C1 segment of cervical spinal cord (tissue), 14 donors: Measurements from ENCODE around the gene TOMT.

Experiments used
- DNase-seq, 14 donors: peaks; one replicate each; lab custom pipeline; 2025; lab: John Stamatoyannopoulos, UW

The TOMT gene

GRCh38 chr11:72105888-72106287 lies at the start of gene TOMT:
Gene TOMT, plus strand, starts transcription at chr11:72105924. Its CDS starts 28 bp downstream, at chr11:72105952.
- no peak for DNase-seq

GRCh38 chr11:72058416-72059034 lies 47.2 kb upstream of the TOMT start:
- DNase-seq: no peak

- DNase-seq: no peak
Measured at GRCh38 chr11:72061739-72062396, 43.9 kb upstream of the TOMT start.

GRCh38 chr11:72066855-72067254 lies 38.9 kb upstream of the TOMT start:
- no peak for DNase-seq

GRCh38 chr11:72067266-72067665 lies 38.5 kb upstream of the TOMT start:
- no peak for DNase-seq

- DNase-seq: no peak
Measured at GRCh38 chr11:72067676-72068075, 38.0 kb upstream of the TOMT start.

GRCh38 chr11:72069200-72069599 lies 36.5 kb upstream of the TOMT start:
- no peak for DNase-seq

GRCh38 chr11:72069787-72070251 lies 35.9 kb upstream of the TOMT start:
- peak in 9 of 14 donors; percentile 12 to 79 (median 40) for DNase-seq

- no peak for DNase-seq
Measured at GRCh38 chr11:72070491-72070890, 35.2 kb upstream of the TOMT start.

- DNase-seq: no peak
Measured at GRCh38 chr11:72072348-72072747, 33.4 kb upstream of the TOMT start.

- DNase-seq: peak in 1 of 14 donors; percentile 17
Measured at GRCh38 chr11:72075109-72075508, 30.6 kb upstream of the TOMT start.

- no peak for DNase-seq
Measured at GRCh38 chr11:72075756-72076155, 30.0 kb upstream of the TOMT start.

- no peak for DNase-seq
Measured at GRCh38 chr11:72078477-72078876, 27.2 kb upstream of the TOMT start.

GRCh38 chr11:72079819-72080325 lies 25.9 kb upstream of the TOMT start:
- peak in 1 of 14 donors; percentile 40 for DNase-seq

- peak; percentile 76 to 99 (median 95) for DNase-seq
Measured at GRCh38 chr11:72080326-72081183, 25.2 kb upstream of the TOMT start, which contains the start of the genes LRRC51 and NUMA1. Gene LRRC51, plus strand, starts transcription at chr11:72080850. Its CDS starts 8,234 bp downstream, at chr11:72089084. Gene NUMA1, minus strand, starts transcription at chr11:72080542. Its CDS starts 44,599 bp downstream, at chr11:72035943.

- no peak for DNase-seq
Measured at GRCh38 chr11:72081184-72081644, 24.5 kb upstream of the TOMT start.

GRCh38 chr11:72081821-72082453 lies 23.8 kb upstream of the TOMT start:
- no peak for DNase-seq

- no peak for DNase-seq
Measured at GRCh38 chr11:72083414-72083813, 22.3 kb upstream of the TOMT start.

- no peak for DNase-seq
Measured at GRCh38 chr11:72084076-72084475, 21.6 kb upstream of the TOMT start.

- DNase-seq: peak in 1 of 14 donors; percentile 88
Measured at GRCh38 chr11:72084965-72085364, 20.8 kb upstream of the TOMT start.
